Neutrophil (primary cell): ENCODE results near the gene IL4R.
"Not testable (repeated sequence)": the region's sequence is repeated elsewhere in the genome, so short reads cannot be mapped to it uniquely, and the experiment has no call there.

ENCODE experiments used
- H3K27ac ChIP-seq: fragments of 200-600 bp; sonication (generic); 2 replicates; pipeline ENCODE4 v1.5.1; 2016; ENCODE audit warnings: mild to moderate bottlenecking, moderate library complexity
- H3K27me3 ChIP-seq: fragments of 200-600 bp; sonication (generic); 2 replicates; pipeline ENCODE4 v1.6.0; 2016; ENCODE audit warnings: mild to moderate bottlenecking
- H3K36me3 ChIP-seq: fragments of 200-600 bp; sonication (generic); 2 replicates; pipeline ENCODE4 v1.5.1; 2017
- H3K4me1 ChIP-seq, 2 experiments: fragments of 200-600 bp in 1 of 2; sonication (generic) in 1 of 2; 1 replicate in 1 of 2; 2 replicates in 1 of 2; pipeline versions ENCODE4 v1.5.1 to v1.6.1; 2013 to 2016; ENCODE audit warnings: low read depth in 1 of 2, low read length in 1 of 2, mild to moderate bottlenecking in 1 of 2, moderate library complexity in 1 of 2; ENCODE audit not compliant: control insufficient read depth in 1 of 2, insufficient read depth in 1 of 2
- H3K4me3 ChIP-seq, 2 experiments: fragments of 200-600 bp in 1 of 2; sonication (generic) in 1 of 2; 1 replicate in 1 of 2; 2 replicates in 1 of 2; pipeline ENCODE4 v1.5.1; 2013 to 2016; ENCODE audit warnings: low read depth in 1 of 2, low read length in 1 of 2, mild to moderate bottlenecking in 1 of 2, moderate library complexity in 1 of 2
- H3K9me3 ChIP-seq: fragments of 200-600 bp; sonication (generic); 2 replicates; pipeline ENCODE4 v1.5.1; 2016
- TF ChIP-seq, protein P1 (sequence below): fragments of 200-600 bp; sonication (generic); IDR thresholded peaks from 2 replicates; pipeline ENCODE4 v1.5.1; 2016; ENCODE audit warnings: antibody characterized with exemption

The IL4R gene

GRCh38 chr16:27326738-27327585, 13.2 kb downstream of the IL4R start:
- H3K27ac ChIP-seq = peak overlapping the region; percentile 99

DNA sequence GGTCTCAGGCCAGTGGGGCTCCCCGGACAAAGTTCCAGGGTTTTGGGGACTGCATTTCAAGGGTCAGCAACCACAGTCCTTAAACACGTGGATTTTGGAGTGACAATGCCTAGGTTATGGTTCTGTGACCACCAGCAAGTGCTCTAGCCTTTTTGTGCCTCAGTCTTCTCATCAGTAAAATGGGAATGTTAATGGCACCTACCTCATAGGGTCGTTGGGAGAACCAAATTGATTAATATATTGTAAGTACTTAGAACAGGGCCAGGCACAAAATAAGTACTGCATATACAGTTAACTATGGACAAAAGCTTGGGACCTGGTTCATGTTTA, 13.8 kb downstream of the IL4R start:
- TF ChIP-seq, protein P1, sequence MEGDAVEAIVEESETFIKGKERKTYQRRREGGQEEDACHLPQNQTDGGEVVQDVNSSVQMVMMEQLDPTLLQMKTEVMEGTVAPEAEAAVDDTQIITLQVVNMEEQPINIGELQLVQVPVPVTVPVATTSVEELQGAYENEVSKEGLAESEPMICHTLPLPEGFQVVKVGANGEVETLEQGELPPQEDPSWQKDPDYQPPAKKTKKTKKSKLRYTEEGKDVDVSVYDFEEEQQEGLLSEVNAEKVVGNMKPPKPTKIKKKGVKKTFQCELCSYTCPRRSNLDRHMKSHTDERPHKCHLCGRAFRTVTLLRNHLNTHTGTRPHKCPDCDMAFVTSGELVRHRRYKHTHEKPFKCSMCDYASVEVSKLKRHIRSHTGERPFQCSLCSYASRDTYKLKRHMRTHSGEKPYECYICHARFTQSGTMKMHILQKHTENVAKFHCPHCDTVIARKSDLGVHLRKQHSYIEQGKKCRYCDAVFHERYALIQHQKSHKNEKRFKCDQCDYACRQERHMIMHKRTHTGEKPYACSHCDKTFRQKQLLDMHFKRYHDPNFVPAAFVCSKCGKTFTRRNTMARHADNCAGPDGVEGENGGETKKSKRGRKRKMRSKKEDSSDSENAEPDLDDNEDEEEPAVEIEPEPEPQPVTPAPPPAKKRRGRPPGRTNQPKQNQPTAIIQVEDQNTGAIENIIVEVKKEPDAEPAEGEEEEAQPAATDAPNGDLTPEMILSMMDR = no peak
- peak overlapping the region; percentile 53 to 60 for H3K4me3 ChIP-seq
- no peaks in the 10 kb centered on the region for H3K27me3 ChIP-seq
- peaks cover 38% of the 10 kb centered on the region for H3K36me3 ChIP-seq
- H3K9me3 ChIP-seq = no peaks in the 10 kb centered on the region
- peak overlapping the region; percentile 99 for H3K27ac ChIP-seq
- H3K4me1 ChIP-seq = peaks cover 76 to 82% of the 10 kb centered on the region in 2 experiments

More at GRCh38 chr16:27326738-27327585, 13.2 kb downstream of the IL4R start:
- no peaks in the 10 kb centered on the region for H3K27me3 ChIP-seq
- peak overlapping the region; percentile 53 to 60 for H3K4me3 ChIP-seq
- no peaks in the 10 kb centered on the region for H3K9me3 ChIP-seq
- H3K4me1 ChIP-seq = peaks cover 77 to 82% of the 10 kb centered on the region in 2 experiments
- TF ChIP-seq, protein P1 = no peak
- peaks cover 32% of the 10 kb centered on the region for H3K36me3 ChIP-seq

DNA sequence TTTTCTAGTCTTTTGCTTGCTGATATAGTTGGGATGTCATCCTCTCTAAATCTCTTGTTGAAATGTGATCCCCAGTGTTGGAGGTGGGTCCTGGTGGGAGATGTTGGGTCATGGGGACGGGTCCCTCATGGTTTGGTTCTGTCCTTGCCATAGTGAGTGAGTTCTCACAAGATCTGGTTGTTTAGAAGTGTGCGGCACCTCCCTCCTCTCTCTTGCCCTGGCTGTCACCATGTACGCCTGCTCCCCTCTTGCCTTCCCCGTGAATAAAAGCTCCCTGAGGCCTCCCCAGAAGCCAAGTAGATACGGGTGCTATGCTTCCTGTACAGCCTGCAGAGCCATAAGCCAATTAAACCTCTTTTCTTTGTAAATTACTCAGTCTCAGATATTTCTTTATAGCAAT, 15.2 kb downstream of the IL4R start:
- TF ChIP-seq, protein P1 = no peak
- H3K9me3 ChIP-seq = no peaks in the 10 kb centered on the region
- H3K4me1 ChIP-seq = peaks cover 62 to 71% of the 10 kb centered on the region in 2 experiments
- no peak overlapping the region for H3K4me3 ChIP-seq
- H3K27ac ChIP-seq = peak overlapping the region; percentile 99
- no peaks in the 10 kb centered on the region for H3K27me3 ChIP-seq
- peaks cover 46% of the 10 kb centered on the region for H3K36me3 ChIP-seq

DNA sequence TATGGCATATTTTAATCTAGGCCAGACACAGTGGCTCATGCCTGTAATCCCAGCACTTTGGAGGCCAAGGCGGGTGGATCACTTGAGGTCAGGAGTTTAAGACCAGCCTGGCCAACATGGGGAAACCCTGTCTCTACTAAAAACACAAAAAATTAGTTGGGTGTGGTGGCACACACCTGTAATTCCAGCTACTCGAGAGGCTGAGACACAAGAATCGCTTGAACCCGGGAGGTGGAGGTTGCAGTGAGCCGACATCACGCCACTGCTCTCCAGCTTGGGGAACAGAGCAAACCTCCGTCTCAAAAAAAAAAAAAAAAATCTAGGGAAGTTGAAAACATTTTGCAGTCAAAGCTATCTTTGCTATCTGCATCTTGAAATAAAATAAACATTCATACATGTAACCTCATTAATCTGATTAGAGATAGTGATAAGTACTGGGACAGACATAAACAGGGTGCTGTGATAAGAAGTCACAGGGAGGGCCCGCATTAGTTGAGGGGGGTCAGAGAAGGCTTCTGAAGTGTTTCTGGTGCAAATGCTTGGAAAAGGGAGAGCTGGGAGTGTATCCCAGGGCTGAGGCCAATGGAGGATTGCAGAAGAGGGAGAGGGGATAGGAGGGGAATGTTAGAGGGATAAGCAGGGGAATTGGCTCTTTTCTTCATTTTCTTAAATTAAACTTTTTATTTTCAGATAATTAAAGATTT, 15.8 kb downstream of the IL4R start:
- H3K4me3 ChIP-seq, H3K9me3 ChIP-seq, H3K27me3 ChIP-seq: not testable (repeated sequence)
- peak overlapping the region; percentile 99 for H3K27ac ChIP-seq
- peaks cover 47% of the 10 kb centered on the region for H3K36me3 ChIP-seq
- peaks cover 56 to 65% of the 10 kb centered on the region in 2 experiments for H3K4me1 ChIP-seq

- H3K9me3 ChIP-seq = no peaks in the 10 kb centered on the region
- TF ChIP-seq, protein P1 = no peak
- peaks cover 48 to 55% of the 10 kb centered on the region in 2 experiments for H3K4me1 ChIP-seq
- H3K4me3 ChIP-seq = no peak overlapping the region
- H3K27me3 ChIP-seq = no peaks in the 10 kb centered on the region
- peaks cover 52% of the 10 kb centered on the region for H3K36me3 ChIP-seq
- peak overlapping the region; percentile 71 for H3K27ac ChIP-seq
Observed at GRCh38 chr16:27330542-27330941, 16.8 kb downstream of the IL4R start.

DNA sequence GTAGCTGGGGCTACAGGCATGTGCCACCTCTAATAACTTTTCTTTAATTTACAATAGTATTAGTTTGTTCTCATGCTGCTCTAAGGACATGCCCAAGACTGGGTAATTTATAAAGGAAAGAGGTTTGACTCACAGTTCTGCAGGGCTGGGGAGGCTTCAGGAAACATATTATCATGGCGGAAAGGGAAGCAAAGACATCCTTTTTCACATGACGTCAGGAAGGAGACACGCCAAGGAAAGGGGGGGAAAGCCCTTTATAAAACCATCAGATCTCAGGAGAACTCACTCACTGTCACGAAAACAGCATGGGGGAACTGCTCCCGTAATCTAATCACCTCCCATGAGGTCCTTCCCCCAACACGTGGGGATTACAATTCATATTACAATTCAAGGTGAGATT, 18.3 kb downstream of the IL4R start:
- TF ChIP-seq, protein P1 = no peak
- H3K4me1 ChIP-seq = peaks cover 32 to 43% of the 10 kb centered on the region in 2 experiments
- H3K36me3 ChIP-seq = peaks cover 61% of the 10 kb centered on the region

More for the DNA sequence above, 18.3 kb downstream of the IL4R start:
- no peaks in the 10 kb centered on the region for H3K27me3 ChIP-seq
- H3K27ac ChIP-seq = peak overlapping the region; percentile 71
- no peak overlapping the region for H3K4me3 ChIP-seq
- no peaks in the 10 kb centered on the region for H3K9me3 ChIP-seq
